HG03280 (cell line): ENCODE results near the gene NUP62.
"Not testable (repeated sequence)": the region's sequence is repeated elsewhere in the genome, so short reads cannot be mapped to it uniquely, and the experiment has no call there.

Source experiments
- ATAC-seq: cut with Tn5 transposase; IDR thresholded peaks from one replicate; pipeline ENCODE4 v1.9.1; 2021; ENCODE audit warnings: mild to moderate bottlenecking, moderate library complexity; ENCODE audit not compliant: unreplicated experiment

Gene NUP62

GRCh38 chr19:49926515-49926914 lies 2.8 kb downstream of the NUP62 start:
- ATAC-seq = no peak

- no peak for ATAC-seq
Measured at GRCh38 chr19:49925486-49925885, 3.8 kb downstream of the NUP62 start.

GRCh38 chr19:49924881-49925210 lies 4.5 kb downstream of the NUP62 start:
- not testable (repeated sequence) for ATAC-seq

- no peak for ATAC-seq
Measured at GRCh38 chr19:49924004-49924880, 5.1 kb downstream of the NUP62 start.

GRCh38 chr19:49923055-49924003 lies 6.0 kb downstream of the NUP62 start:
- ATAC-seq = no peak

- ATAC-seq = no peak
Measured at GRCh38 chr19:49921871-49922795, 7.2 kb downstream of the NUP62 start.

DNA sequence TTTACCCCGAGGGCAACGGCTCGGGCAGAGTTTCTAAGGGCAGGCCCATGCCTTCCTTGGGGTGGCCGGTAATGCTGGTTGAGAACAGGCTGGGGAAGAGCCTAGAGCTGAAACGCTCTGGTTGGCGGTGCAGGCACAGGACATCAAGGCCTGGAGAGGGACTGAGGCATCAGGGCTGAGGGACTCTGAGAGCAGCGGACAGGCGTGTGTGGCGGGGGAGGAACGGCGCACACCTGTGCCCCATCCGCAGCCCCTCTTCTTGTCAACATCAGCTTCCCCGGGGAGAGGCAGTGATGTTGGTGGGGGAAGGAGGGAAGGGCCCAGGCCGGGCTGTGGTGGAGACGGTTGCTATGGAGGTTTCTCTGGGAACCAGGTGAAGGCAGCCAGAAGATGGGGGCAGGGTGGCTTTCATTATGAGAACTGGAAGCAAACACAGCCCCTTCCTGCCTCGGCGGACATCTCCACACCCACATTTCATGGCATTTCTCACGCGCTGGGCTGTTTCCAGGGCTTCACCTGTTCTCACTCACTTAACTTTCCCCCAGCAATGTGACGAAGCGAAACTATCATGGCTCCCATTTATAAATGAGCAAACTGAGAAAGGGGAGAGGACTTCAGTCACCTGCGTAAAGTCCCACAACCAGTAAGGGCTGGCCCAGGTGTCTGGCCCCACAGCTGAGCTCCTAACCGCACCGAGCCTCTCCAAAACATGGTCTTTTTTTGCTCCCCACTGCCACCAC lies 8.5 kb downstream of the NUP62 start:
- no peak for ATAC-seq

- no peak for ATAC-seq
Measured at GRCh38 chr19:49918089-49918488, 11.2 kb downstream of the NUP62 start.

DNA sequence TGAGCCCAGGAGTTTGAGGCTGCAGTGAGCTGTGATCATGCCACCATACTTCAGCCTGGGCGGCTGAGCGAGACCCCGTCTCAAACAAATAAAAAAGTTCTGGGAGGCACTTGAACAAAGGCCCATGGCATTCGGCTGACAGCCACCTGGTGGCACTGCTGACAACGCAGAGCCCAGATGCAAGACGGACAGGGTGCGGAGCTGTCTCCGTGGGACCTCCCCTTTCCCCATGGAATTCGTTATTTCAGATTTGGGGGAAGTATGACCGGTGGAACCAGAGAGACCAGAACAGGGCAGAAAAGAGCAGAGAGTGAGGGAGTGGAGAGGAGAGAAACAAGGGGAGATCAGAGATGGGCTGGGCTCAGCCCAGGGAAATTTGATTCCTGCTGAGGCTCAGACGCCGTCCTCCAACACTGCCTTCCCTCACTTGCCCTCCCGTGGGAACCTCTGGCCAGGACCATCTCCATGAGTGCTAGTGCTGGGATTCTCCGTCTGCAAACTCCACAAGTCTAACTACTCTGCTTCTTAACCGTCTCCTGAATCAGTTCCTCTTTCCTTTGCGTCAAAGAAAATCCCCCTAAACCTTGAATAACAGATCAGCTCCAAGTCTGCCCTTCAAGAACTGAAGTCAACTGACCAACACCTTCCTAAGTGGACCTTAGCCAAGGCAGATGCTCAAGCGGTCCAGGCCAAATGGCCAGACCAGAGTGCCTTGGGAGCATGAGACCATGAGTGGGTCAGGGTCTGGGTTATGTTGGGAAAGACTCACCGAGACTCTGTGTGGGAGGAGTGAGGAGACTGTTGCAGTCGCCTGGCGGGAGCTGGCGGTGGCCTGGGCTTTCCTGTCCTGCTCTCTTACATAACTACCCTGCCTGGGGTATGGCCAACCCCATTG lies 12.2 kb downstream of the NUP62 start:
- no peak for ATAC-seq

DNA sequence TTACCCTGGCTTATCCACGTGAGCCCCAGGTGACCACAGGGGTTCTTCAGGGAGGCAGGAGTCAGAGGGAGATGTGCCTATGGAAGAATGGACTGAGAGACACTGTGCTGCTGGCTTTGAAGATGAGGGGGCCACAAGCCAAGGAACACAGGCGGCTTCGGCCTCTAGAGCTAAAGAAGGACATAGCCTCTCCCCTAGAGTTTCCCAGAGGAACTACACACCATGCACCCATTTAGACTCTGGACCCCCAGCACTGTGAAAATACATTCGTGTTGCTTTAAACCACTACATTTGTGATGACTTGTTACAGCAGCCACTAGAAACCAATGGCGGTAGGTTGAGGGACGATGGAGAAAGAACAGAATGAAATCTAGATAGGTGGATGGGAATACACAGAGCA lies 14.0 kb downstream of the NUP62 start:
- no peak for ATAC-seq

DNA sequence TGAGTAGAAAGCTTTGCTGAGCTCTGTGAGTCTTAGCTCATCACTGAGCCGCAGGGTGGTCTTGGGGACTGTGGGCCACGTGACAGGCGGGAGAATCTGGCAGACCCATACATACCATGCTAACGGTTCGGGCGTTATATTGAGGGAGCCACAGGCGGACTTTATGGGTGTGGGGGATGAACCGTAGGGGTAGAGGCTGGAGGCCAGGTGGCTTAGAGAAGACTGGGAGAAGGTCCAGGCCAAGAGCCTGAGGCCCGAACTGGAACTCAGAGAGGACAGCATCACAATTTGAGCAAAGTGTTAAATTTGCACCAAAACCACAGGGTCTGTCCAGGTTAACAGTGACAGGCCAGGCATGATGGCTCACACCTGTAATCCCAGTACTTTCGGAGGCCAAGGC lies 15.6 kb downstream of the NUP62 start:
- no peak for ATAC-seq

GRCh38 chr19:49912965-49913685 lies 16.2 kb downstream of the NUP62 start:
- no peak for ATAC-seq

DNA sequence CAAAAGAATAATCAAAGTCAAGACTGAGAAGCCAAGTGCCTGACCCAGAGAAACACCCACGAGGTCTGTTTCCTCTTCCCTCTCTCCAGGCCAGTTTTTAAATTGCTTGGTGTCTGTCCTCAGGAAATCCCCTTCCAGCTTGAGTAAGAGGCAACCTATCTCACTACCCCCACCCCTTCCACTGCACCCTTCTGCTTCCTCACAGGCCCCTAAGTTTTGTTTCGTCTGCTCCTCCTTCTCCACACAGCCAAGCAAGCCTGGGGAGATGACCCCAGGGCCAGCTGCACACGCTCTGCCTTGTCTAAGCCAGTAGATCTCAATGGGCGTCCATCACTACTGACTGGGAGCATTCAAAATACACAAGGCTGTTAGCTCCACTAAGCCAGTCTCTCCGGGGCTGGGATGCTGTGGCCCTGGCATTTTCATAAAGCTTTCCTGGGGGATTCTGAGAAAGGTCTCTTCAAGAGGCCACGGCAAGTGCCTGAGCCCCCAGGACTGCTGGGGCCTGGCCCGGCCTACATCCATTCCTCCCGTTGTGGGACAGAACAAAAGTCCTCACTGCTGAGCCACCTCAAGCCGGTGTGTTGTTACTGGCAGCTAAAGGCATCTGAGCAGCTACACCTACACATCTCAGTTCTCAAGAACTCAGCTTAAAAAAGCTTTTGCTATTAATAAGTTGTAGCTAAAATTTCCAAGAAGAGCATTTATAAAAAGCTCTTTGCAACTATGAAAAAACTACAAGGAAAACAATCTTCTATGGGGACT lies 17.7 kb downstream of the NUP62 start:
- ATAC-seq = no peak

DNA sequence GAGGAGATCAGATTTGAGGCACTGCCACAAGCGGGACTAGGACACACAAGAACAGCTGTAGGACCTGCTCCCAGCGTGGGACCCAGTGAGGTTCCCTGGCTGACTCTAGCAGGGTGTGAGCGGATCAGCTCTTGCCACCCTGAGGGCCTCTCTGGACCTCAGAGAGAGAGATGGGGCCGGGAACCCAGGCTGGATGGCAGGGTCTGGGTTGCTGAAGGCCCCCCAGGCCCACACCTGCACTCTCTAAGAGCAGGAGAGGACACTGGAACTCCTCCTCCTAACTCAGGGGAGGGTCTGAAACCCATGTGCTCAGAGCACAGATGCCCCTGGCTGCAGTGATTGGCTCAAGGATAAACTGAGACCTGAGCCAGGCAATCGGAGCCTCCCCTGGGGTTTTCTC lies 19.1 kb downstream of the NUP62 start:
- no peak for ATAC-seq

DNA sequence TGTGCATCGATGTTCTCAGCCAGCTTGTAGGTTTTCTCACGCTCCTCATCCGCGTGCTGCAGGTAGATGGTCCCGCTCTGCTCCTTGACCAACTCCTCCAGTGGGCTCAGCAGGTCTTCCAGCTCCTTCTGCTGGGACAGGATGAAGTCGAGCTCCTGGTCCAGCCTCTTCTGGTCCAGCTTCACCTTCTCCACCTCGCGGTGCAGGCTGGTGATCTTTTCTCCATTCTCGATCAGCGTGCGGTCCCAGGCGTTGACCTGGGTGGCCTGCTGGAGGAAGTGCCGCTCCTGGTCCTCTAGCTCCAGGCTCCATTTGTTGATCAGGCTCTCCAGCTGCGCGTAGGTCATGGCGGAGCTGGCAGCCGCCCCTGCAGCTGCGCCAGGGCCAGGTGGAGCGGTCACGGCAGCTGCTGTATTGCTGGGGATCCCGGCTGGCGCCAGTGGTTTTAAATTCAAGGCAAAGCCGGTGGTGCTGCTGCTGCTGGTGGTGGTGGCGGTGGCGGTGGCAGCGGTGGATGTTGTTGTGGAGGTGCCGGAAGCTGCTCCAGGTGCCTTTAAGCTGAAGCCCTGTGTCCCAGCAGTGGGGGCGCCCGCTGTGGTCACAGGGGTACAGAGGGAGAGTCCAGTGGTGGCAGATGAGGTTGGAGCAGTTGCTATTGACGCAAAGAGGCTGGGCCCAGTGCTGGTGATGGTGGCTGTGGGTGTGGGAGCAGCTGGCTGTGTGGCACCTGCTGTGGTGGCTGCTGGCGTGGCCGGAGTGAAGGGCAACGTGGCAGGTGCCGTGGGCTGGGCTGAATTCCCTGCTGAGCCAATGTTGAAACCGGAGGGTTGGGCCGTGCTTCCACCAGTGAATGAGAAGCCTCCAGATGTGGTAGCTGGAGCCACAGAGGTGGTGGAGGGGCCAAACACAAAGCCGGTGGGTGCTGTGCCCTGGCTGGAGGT lies 20.6 kb downstream of the NUP62 start:
- ATAC-seq = no peak

GRCh38 chr19:49907745-49908446 lies 21.4 kb downstream of the NUP62 start:
- no peak for ATAC-seq
